Measurements from ENCODE around the gene HS2ST1. TPM values are rescaled to one million over a fixed set of nuclear protein-coding genes. Genes with fewer than 3 reads are reported as not detected.

The HS2ST1 gene
- total and polyA plus RNA-seq, 10 of the 15 experiments (the other 5 are each of a cell fraction or from before 2014, with no cell fraction given), result 5.4 to 30.8 (median 18.6) TPM

GRCh38 chr1:87148661-87149060 lies 234.2 kb downstream of the HS2ST1 start:
- H3K36me3 ChIP-seq (ENCODE audit: control insufficient read depth in 2 of 2, insufficient read depth in 2 of 2, low read length in 1 of 2), result no peaks in the 10 kb centered on the region
- in situ Hi-C loops (cut with MboI) (no loop called here), intact Hi-C loops (cut with micrococcal nuclease; ENCODE audit: unreplicated experiment) (no loop called here)
- H3K27me3 ChIP-seq (replicated peaks in 1 of 2; ENCODE audit: control insufficient read depth in 2 of 2, insufficient read depth in 2 of 2, low read length in 1 of 2), result no peaks in the 10 kb centered on the region
- no peak overlapping the region for H3K4me2 ChIP-seq (ENCODE audit: control insufficient read depth, insufficient read depth)
- no peak overlapping the region for H3K27ac ChIP-seq (ENCODE audit: control insufficient read depth, insufficient read depth)
- peak; percentile 31; the same call in 1 of the 2 replicates for TF ChIP-seq SPI1 (IDR thresholded peaks at IDR 0.05; ENCODE audit: borderline replicate concordance, insufficient read depth, low read depth, low read length)
- no peak for TF ChIP-seq MAX (IDR thresholded peaks at IDR 0.05; ENCODE audit: low read depth, low read length)
- ChIA-PET POLR2A (no interaction called here), SMC1A (ENCODE audit: uncharacterized antibody, unreplicated experiment) (interaction anchor here (1.2 to 1.8 kb wide), 2 partner anchors 9 to 14 kb away, joined by 3 to 5 read pairs; no protein-coding TSS in a partner anchor), CTCF (interaction anchor here (1.4 to 2.8 kb wide), 2 partner anchors 16 to 144 kb away, joined by 6 to 10 read pairs; no protein-coding TSS in a partner anchor), RAD21 (ENCODE audit: unreplicated experiment) (interaction anchor here (1.0 kb wide), 1 partner anchor 19 kb away, joined by 3 read pairs; no protein-coding TSS in a partner anchor)
- H3K4me3 ChIP-seq, result no peak overlapping the region
- H2AFZ ChIP-seq (ENCODE audit: control insufficient read depth, low read depth, low read length), result no peak overlapping the region
- ATAC-seq (no peak), FAIRE-seq (no peak), DNase-seq (ENCODE audit: low read depth, low spot score) (no peak)
- BruUV-seq (replicated peaks), result no TSS peak
- H3K9ac ChIP-seq (ENCODE audit: control insufficient read depth, insufficient read depth, low read length), result no peak overlapping the region
- 51% methylated on average over 4 of the region's 4 CpGs for WGBS (ENCODE audit: insufficient coverage, insufficient replicate concordance, low lambda C conversion rate, missing lambda C conversion rate)
- H4K20me1 ChIP-seq (ENCODE audit: control insufficient read depth, insufficient read depth), result no peaks in the 10 kb centered on the region
- peaks cover 14% of the 10 kb centered on the region for H3K4me1 ChIP-seq (ENCODE audit: control insufficient read depth, insufficient read depth, low read length)
- H3K79me2 ChIP-seq (ENCODE audit: control insufficient read depth, insufficient read depth, low read length), result no peaks in the 10 kb centered on the region
- H3K9me3 ChIP-seq (replicated peaks; ENCODE audit: control insufficient read depth, insufficient read depth, low read length), result no peaks in the 10 kb centered on the region; the same call in 2 of the 3 replicates

GRCh38 chr1:87149241-87150041 lies 235.0 kb downstream of the HS2ST1 start:
- Histone ChIP-seq H3K36me3 (ENCODE audit: control insufficient read depth in 2 of 2, insufficient read depth in 2 of 2, low read length in 1 of 2) (no peaks in the 10 kb centered on the region), H3K9me3 (replicated peaks; ENCODE audit: control insufficient read depth, insufficient read depth, low read length) (no peaks in the 10 kb centered on the region; the same call in 2 of the 3 replicates), H3K9ac (ENCODE audit: control insufficient read depth, insufficient read depth, low read length) (no peak overlapping the region), H3K4me1 (ENCODE audit: control insufficient read depth, insufficient read depth, low read length) (peaks cover 17% of the 10 kb centered on the region), H3K79me2 (ENCODE audit: control insufficient read depth, insufficient read depth, low read length) (no peaks in the 10 kb centered on the region), H3K4me2 (ENCODE audit: control insufficient read depth, insufficient read depth) (no peak overlapping the region), H3K27me3 (replicated peaks in 1 of 2; ENCODE audit: control insufficient read depth in 2 of 2, insufficient read depth in 2 of 2, low read length in 1 of 2) (no peaks in the 10 kb centered on the region), H2AFZ (ENCODE audit: control insufficient read depth, low read depth, low read length) (no peak overlapping the region), H3K27ac (ENCODE audit: control insufficient read depth, insufficient read depth) (no peak overlapping the region), H3K4me3 (no peak overlapping the region), H4K20me1 (ENCODE audit: control insufficient read depth, insufficient read depth) (no peaks in the 10 kb centered on the region)
- SMC1A ChIA-PET (ENCODE audit: uncharacterized antibody, unreplicated experiment), result interaction anchor here (0.7 to 4.5 kb wide), 10 partner anchors 10 to 144 kb away, joined by 3 to 25 read pairs (median 4); no protein-coding TSS in a partner anchor
- BruUV-seq (replicated peaks), result no TSS peak
- no peak for DNase-seq (ENCODE audit: low read depth, low spot score)
- CTCF ChIA-PET, result interaction anchor here (0.6 to 2.8 kb wide), 9 partner anchors 12 to 804 kb away, joined by 3 to 10 read pairs (median 5); no protein-coding TSS in a partner anchor
- in situ Hi-C loops (cut with MboI) (no loop called here), intact Hi-C loops (cut with micrococcal nuclease; ENCODE audit: unreplicated experiment) (loop anchor here (2.0 to 10.0 kb wide), 6 partner anchors 53 to 803 kb away; partner anchors contain the start of gene LMO4)
- ATAC-seq, result no peak
- FAIRE-seq, result no peak
- WGBS (ENCODE audit: insufficient coverage, insufficient replicate concordance, low lambda C conversion rate, missing lambda C conversion rate), result 53% methylated on average over 7 of the region's 7 CpGs
- RAD21 ChIA-PET (ENCODE audit: unreplicated experiment), result interaction anchor here (1.0 kb wide), 2 partner anchors 18 to 20 kb away, joined by 3 read pairs; no protein-coding TSS in a partner anchor
- POLR2A ChIA-PET, result no interaction called here
- TF ChIP-seq ETV6 (conservative IDR thresholded peaks at IDR 0.05 in 1 of 2, IDR thresholded peaks at IDR 0.05 in 1 of 2; ENCODE audit: borderline replicate concordance in 1 of 2, low read depth in 1 of 2) (no peak), RAD51 (IDR thresholded peaks at IDR 0.05) (no peak), ZNF592 (IDR thresholded peaks at IDR 0.05) (no peak), RELB (IDR thresholded peaks at IDR 0.05; ENCODE audit: low read depth) (no peak)
